GM18951 (cell line): ENCODE measurements around the gene MRPL43.
A peak's percentile ranks its signal among the peaks of the same experiment; 100 is the strongest.

Experiments used
- POLR2A ChIP-seq: IDR thresholded peaks from 4 replicates; pipeline ENCODE4 v1.6.1; 2011; ENCODE audit warnings: mild to moderate bottlenecking; ENCODE audit not compliant: insufficient read length, insufficient read depth; ENCODE audit errors: extremely low read depth
- in situ Hi-C: fragments of 300-500 bp; cut with MboI; formaldehyde crosslinking; loops from one replicate; pipeline ENCODE4 v1.12.0; 2022; ENCODE audit warnings: low sequenced_read_pairs, mixed read lengths, inconsistent platforms; ENCODE audit not compliant: unreplicated experiment

The MRPL43 gene

DNA sequence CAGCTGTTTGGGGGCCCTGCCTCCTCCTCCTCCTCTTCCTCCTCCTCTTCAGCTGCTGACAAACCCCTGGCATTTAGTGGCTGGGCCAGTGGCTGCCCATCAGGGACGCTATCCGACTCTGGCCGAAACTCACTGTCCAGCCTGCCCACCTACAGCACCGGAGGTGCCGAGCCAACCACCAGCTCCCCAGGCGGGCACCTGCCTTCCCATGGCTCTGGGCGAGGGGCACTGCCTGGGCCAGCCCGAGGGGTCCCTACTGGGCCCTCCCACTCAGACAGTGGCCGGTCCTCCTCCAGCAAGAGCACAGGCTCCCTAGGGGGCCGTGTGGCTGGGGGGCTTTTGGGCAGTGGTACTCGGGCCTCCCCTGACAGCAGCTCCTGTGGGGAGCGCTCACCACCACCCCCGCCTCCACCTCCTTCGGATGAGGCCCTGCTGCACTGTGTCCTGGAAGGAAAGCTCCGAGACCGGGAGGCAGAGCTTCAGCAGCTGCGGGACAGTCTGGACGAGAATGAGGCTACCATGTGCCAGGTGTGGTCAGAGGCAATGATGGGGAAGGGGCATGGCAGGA, 16.4 kb upstream of the MRPL43 start:
- in situ Hi-C loops: no loop called here
- no peak for TF ChIP-seq POLR2A

- in situ Hi-C loops: no loop called here
- no peak for TF ChIP-seq POLR2A
These were observed 15.2 kb upstream of the MRPL43 start for GRCh38 chr10:101002456-101002855.

DNA sequence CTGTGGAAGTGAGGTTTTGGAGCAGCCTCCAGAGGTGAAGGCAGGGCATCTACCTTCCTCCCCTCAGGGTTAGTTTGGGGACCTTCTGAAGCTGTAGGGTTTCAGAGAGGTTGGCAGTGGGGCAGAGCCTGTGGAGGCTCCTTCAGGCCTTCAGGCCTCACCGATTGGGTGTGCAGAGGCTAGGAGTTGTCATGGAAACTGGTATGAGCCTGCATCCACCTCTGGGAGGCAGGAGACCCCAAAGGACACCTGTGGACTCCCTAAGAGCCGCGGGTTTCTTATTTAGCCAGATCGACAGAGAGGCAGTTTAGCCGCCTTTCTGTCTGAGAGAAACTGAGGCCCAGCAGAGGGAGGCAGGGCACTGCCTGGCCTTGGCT, 14.3 kb upstream of the MRPL43 start:
- in situ Hi-C loops: no loop called here

GRCh38 chr10:101000915-101001658, 13.8 kb upstream of the MRPL43 start:
- in situ Hi-C loops: no loop called here
- TF ChIP-seq POLR2A: no peak

More for the DNA sequence above, 14.3 kb upstream of the MRPL43 start:
- TF ChIP-seq POLR2A: no peak

- TF ChIP-seq POLR2A: no peak
- in situ Hi-C loops: no loop called here
These were observed 13.0 kb upstream of the MRPL43 start for GRCh38 chr10:101000127-101000914.

GRCh38 chr10:100999742-101000126, 12.4 kb upstream of the MRPL43 start, which contains the start of gene LZTS2:
Gene LZTS2 (plus strand): TSS chr10:100999808. CDS start chr10:101002539, 2,731 bp downstream.
- in situ Hi-C loops: no loop called here
- no peak for TF ChIP-seq POLR2A

- in situ Hi-C loops: no loop called here
These were observed 11.9 kb upstream of the MRPL43 start for GRCh38 chr10:100998991-100999741.

GRCh38 chr10:100998183-100998990, 11.1 kb upstream of the MRPL43 start:
- TF ChIP-seq POLR2A: no peak
- in situ Hi-C loops: no loop called here

More at GRCh38 chr10:100998991-100999741, 11.9 kb upstream of the MRPL43 start:
- peak; percentile 40 for TF ChIP-seq POLR2A

GRCh38 chr10:100997360-100998182, 10.3 kb upstream of the MRPL43 start:
- in situ Hi-C loops: no loop called here

DNA sequence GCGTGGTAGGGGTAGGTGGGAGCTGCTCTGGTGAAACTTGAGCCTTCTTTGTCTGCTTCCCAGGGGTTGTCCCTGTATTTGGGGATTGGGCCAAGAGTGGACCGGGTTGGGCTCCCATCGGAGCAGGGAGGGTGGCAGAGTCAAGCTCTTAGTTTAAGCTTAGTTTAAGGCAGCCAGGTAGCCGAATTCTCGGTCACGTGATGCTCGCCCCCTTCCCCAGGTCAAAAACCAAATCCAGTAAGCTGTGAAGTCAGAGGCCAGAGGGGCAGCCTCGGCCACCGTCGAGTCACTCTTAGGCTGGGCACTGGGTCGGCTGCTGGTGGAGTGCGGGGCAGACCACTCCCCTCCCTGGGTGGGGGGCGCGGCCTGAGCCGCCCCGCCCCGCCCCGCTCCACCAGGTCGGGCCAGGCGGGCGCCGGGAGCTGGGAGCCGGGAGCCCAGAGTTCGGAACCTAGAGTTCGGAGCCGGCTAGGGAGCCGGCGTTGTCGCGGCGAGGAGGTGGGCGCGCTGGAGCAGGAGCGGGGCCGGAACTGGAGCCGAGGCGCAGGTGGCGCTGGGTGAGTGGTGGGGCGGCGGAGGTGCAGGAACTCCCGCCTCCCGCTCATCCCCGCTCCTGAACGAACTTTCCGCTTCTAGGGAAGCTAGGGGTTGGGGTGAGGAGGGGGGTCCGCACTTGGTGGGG, 9.5 kb upstream of the MRPL43 start:
- in situ Hi-C loops: no loop called here
- TF ChIP-seq POLR2A: peak; percentile 48

More at GRCh38 chr10:100997360-100998182, 10.3 kb upstream of the MRPL43 start:
- peak; percentile 49 for TF ChIP-seq POLR2A

DNA sequence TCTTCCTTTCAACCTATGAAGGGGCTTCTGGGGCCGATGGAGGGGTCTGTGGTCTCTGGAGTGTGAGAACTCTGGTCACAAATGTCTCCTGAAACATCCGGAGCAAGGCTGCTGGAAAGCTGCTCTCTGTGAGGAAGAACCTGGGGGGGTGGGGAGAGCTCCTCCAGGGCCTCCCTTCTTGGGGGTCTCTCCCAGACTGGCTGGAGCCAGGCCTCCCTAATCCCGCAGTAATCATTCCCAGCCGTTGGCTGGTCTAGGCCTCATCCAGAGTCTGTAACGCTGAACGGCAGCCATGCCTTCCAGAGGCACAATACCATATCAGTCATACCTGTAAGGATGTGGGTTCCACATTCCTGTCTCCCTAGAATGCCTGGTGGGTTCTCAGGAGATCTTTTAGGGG, 7.9 kb upstream of the MRPL43 start:
- TF ChIP-seq POLR2A: no peak
- in situ Hi-C loops: no loop called here
